H1 (cell line): ENCODE data around the gene BORCS8. TPM values are rescaled to one million over a fixed set of nuclear protein-coding genes. Genes with fewer than 3 reads are reported as not detected.

Experiments used
- CTCF ChIA-PET: fragments of 300-600 bp; sonication (Branson Sonifier 250); formaldehyde crosslinking; loops from one replicate; lab custom pipeline; 2021; ENCODE audit not compliant: partially characterized antibody; lab: Charles Lee
- POLR2A ChIA-PET: fragments of 300-600 bp; sonication (Branson Sonifier 250); formaldehyde crosslinking; loops from one replicate; lab custom pipeline; 2021; ENCODE audit warnings: inconsistent platforms; ENCODE audit not compliant: partially characterized antibody; lab: Charles Lee
- DNase-seq, 2 experiments: peaks; one replicate each; pipeline versions ENCODE4 v3.0.0 to v3.0.0-alpha.2; 2010 to 2022; ENCODE audit warnings: low spot score in 2 of 2, low read depth in 1 of 2, mixed read lengths in 1 of 2
- FAIRE-seq: peaks from 2 replicates; lab custom pipeline; 2011; peaks lifted over from hg19 to GRCh38; lab: Jason Lieb, UNC
- H2AFZ ChIP-seq: 2 replicates; pipeline ENCODE4 v1.8.1; 2012; ENCODE audit warnings: low read length, inconsistent platforms
- H2AK5ac ChIP-seq: 2 replicates; pipeline ENCODE4 v1.6.1; 2013; ENCODE audit warnings: low read depth, low read length
- H2BK120ac ChIP-seq: replicated peaks from 2 replicates; pipeline ENCODE3; 2013; ENCODE audit warnings: low read depth, low read length, inconsistent platforms
- H2BK12ac ChIP-seq: 2 replicates; pipeline ENCODE4 v1.6.1; 2013; ENCODE audit warnings: low read depth, low read length
- H2BK15ac ChIP-seq: 2 replicates; pipeline ENCODE4 v1.6.1; 2013; ENCODE audit warnings: low read length
- H2BK20ac ChIP-seq: 2 replicates; pipeline ENCODE4 v1.6.1; 2013; ENCODE audit warnings: low read length
- H2BK5ac ChIP-seq: 2 replicates; pipeline ENCODE4 v1.6.1; 2013; ENCODE audit warnings: low read depth, low read length
- H3K14ac ChIP-seq: 2 replicates; pipeline ENCODE4 v1.6.1; 2013; ENCODE audit warnings: inconsistent platforms; ENCODE audit not compliant: insufficient read length
- H3K18ac ChIP-seq: 2 replicates; pipeline ENCODE4 v1.6.1; 2013; ENCODE audit warnings: low read length; ENCODE audit errors: extremely low read depth
- H3K23ac ChIP-seq: 2 replicates; pipeline ENCODE4 v1.6.1; 2013; ENCODE audit warnings: inconsistent platforms; ENCODE audit not compliant: insufficient read length
- H3K23me2 ChIP-seq: 2 replicates; pipeline ENCODE4 v1.6.1; 2013; ENCODE audit warnings: low read depth, low read length
- H3K27ac ChIP-seq: 2 replicates; pipeline ENCODE4 v1.6.1; 2011; ENCODE audit warnings: low read depth, low read length, inconsistent platforms
- H3K27me3 ChIP-seq, 4 experiments: replicated peaks in 1 of 4; 1 replicate in 1 of 4; 2 replicates in 3 of 4; pipeline versions ENCODE4 v1.6.1 to v1.8.1; 2011 to 2013; ENCODE audit warnings: low read length in 3 of 4, mild to moderate bottlenecking in 3 of 4, inconsistent platforms in 2 of 4, mixed read lengths in 2 of 4, moderate library complexity in 1 of 4; ENCODE audit not compliant: control insufficient read depth in 3 of 4, insufficient read depth in 3 of 4; ENCODE audit errors: extremely low read depth in 1 of 4
- H3K36me3 ChIP-seq, 4 experiments: 2 replicates each; pipeline versions ENCODE4 v1.6.1 to v1.8.1; 2011 to 2013; ENCODE audit warnings: mild to moderate bottlenecking in 4 of 4, low read length in 3 of 4, moderate library complexity in 2 of 4, control low read depth in 1 of 4, inconsistent platforms in 1 of 4; ENCODE audit not compliant: insufficient read depth in 4 of 4, control insufficient read depth in 2 of 4
- H3K4ac ChIP-seq: replicated peaks from 2 replicates; pipeline ENCODE3; 2013; ENCODE audit warnings: low read length, low read depth, mixed read lengths, inconsistent platforms; ENCODE audit not compliant: insufficient read length
- H3K4me1 ChIP-seq, 4 experiments: replicated peaks in 1 of 4; 1 replicate in 1 of 4; 2 replicates in 3 of 4; pipeline versions ENCODE4 v1.6.1 to v1.8.1; 2011 to 2013; ENCODE audit warnings: low read length in 3 of 4, inconsistent platforms in 2 of 4, mixed read lengths in 1 of 4; ENCODE audit not compliant: insufficient read depth in 4 of 4, control insufficient read depth in 3 of 4
- H3K4me2 ChIP-seq, 2 experiments: 2 replicates each; pipeline versions ENCODE4 v1.6.1 to v1.8.1; 2011 to 2013; ENCODE audit warnings: low read depth in 2 of 2, low read length in 2 of 2, control low read depth in 1 of 2, inconsistent platforms in 1 of 2, mild to moderate bottlenecking in 1 of 2; ENCODE audit not compliant: insufficient read depth in 1 of 2
- H3K4me3 ChIP-seq, 4 experiments: fragments of 200-600, 300-600 bp in 1 of 4; sonication (generic), shearing (Covaris generic), sonication (Bioruptor Twin) in 1 of 4; 2 replicates each; pipeline versions ENCODE4 v1.5.1 to v1.8.1; 2011 to 2016; ENCODE audit warnings: low read length in 4 of 4, low read depth in 3 of 4, control low read depth in 2 of 4, inconsistent platforms in 2 of 4, mild to moderate bottlenecking in 2 of 4, mixed read lengths in 1 of 4, moderate library complexity in 1 of 4; ENCODE audit not compliant: insufficient read depth in 2 of 4; ENCODE audit errors: extremely low read depth in 1 of 4
- H3K56ac ChIP-seq: replicated peaks from 2 replicates; pipeline ENCODE3; 2013; ENCODE audit warnings: low read depth, mild to moderate bottlenecking, mixed read lengths, low read length, inconsistent platforms; ENCODE audit not compliant: insufficient read length
- H3K79me1 ChIP-seq: 2 replicates; pipeline ENCODE4 v1.6.1; 2013; ENCODE audit warnings: low read depth, low read length, control low read depth
- H3K79me2 ChIP-seq, 2 experiments: 2 replicates each; pipeline versions ENCODE4 v1.6.1 to v1.8.1; 2012 to 2013; ENCODE audit warnings: low read length in 2 of 2, mild to moderate bottlenecking in 2 of 2, inconsistent platforms in 1 of 2; ENCODE audit not compliant: insufficient read depth in 2 of 2, control insufficient read depth in 1 of 2
- H3K9ac ChIP-seq, 4 experiments: replicated peaks in 1 of 4; 1 replicate in 1 of 4; 2 replicates in 3 of 4; pipeline versions ENCODE4 v1.6.1 to v1.8.1; 2011 to 2013; ENCODE audit warnings: low read depth in 3 of 4, low read length in 3 of 4, control low read depth in 2 of 4, mild to moderate bottlenecking in 2 of 4, moderate library complexity in 2 of 4, inconsistent platforms in 1 of 4; ENCODE audit errors: extremely low read depth in 1 of 4
- H3K9me3 ChIP-seq, 2 experiments: 2 replicates each; pipeline versions ENCODE4 v1.6.1 to v1.8.1; 2012 to 2013; ENCODE audit warnings: mild to moderate bottlenecking in 2 of 2, moderate library complexity in 2 of 2, control low read depth in 1 of 2, inconsistent platforms in 1 of 2, low read depth in 1 of 2, low read length in 1 of 2, mixed read lengths in 1 of 2; ENCODE audit not compliant: insufficient read depth in 2 of 2
- H4K20me1 ChIP-seq, 2 experiments: replicated peaks in 1 of 2; 2 replicates each; pipeline versions ENCODE3 to v1.8.1; 2011 to 2013; ENCODE audit warnings: inconsistent platforms in 2 of 2, low read length in 2 of 2, mild to moderate bottlenecking in 1 of 2; ENCODE audit not compliant: insufficient read depth in 2 of 2, control insufficient read depth in 1 of 2
- H4K5ac ChIP-seq: 2 replicates; pipeline ENCODE4 v1.6.1; 2013; ENCODE audit warnings: low read length, low read depth, mixed read lengths, inconsistent platforms; ENCODE audit not compliant: insufficient read length
- H4K8ac ChIP-seq: 2 replicates; pipeline ENCODE4 v1.8.0; 2013; ENCODE audit warnings: mild to moderate bottlenecking, moderate library complexity, low read length, inconsistent platforms; ENCODE audit not compliant: insufficient read depth; ENCODE audit errors: extremely low read depth
- H4K91ac ChIP-seq: replicated peaks from 2 replicates; pipeline ENCODE3; 2013; ENCODE audit warnings: low read length, mixed read lengths, inconsistent platforms; ENCODE audit not compliant: insufficient read length
- CBX5 ChIP-seq: fragments of 300-800, 300-1000 bp; sonication (generic); IDR thresholded peaks from 2 replicates; pipeline ENCODE4 v1.7.1; 2016; ENCODE audit warnings: antibody characterized with exemption, low read length, low read depth
- CHD2 ChIP-seq: IDR thresholded peaks from 2 replicates; pipeline ENCODE4 v1.6.1; 2012; ENCODE audit warnings: low read length, improper control_type of control experiment
- E2F6 ChIP-seq: IDR thresholded peaks from 2 replicates; pipeline ENCODE4 v1.6.1; 2012; ENCODE audit warnings: inconsistent platforms
- EP300 ChIP-seq, 2 experiments: IDR thresholded peaks; 1 replicate in 1 of 2; 2 replicates in 1 of 2; pipeline ENCODE4 v1.6.1; 2011 to 2012; ENCODE audit warnings: low read depth in 2 of 2, low read length in 2 of 2, mild to moderate bottlenecking in 2 of 2, borderline replicate concordance in 1 of 2, inconsistent platforms in 1 of 2, moderate library complexity in 1 of 2
- GABPA ChIP-seq: IDR thresholded peaks from 2 replicates; pipeline ENCODE4 v1.6.1; 2011; ENCODE audit warnings: mild to moderate bottlenecking, low read length, moderate library complexity, borderline replicate concordance; ENCODE audit not compliant: insufficient read depth
- HDAC6 ChIP-seq: IDR thresholded peaks from one replicate; pipeline ENCODE4 v1.7.1; 2012; ENCODE audit warnings: low read depth, mild to moderate bottlenecking, inconsistent platforms, low read length, moderate library complexity
- KDM1A ChIP-seq: fragments of 200-600, 300-600 bp; sonication (generic); IDR thresholded peaks from 2 replicates; pipeline ENCODE4 v1.7.1; 2016; ENCODE audit warnings: mild to moderate bottlenecking, low read length, borderline replicate concordance
- MAX ChIP-seq: IDR thresholded peaks from 2 replicates; pipeline ENCODE4 v1.6.1; 2012; ENCODE audit warnings: inconsistent platforms
- NRF1 ChIP-seq: IDR thresholded peaks from 2 replicates; pipeline ENCODE4 v1.6.1; 2011; ENCODE audit warnings: mild to moderate bottlenecking, low read depth, low read length, improper control_type of control experiment
- POLR2AphosphoS5 ChIP-seq: IDR thresholded peaks from 2 replicates; pipeline ENCODE4 v1.6.1; 2011; ENCODE audit warnings: low read depth, low read length
- SAP30 ChIP-seq: fragments of 300-600 bp; sonication (generic); IDR thresholded peaks from 2 replicates; pipeline ENCODE4 v1.7.1; 2012; ENCODE audit warnings: low read length, moderate library complexity, mild to moderate bottlenecking, inconsistent platforms; ENCODE audit not compliant: insufficient read depth, insufficient replicate concordance
- SIN3A ChIP-seq, 2 experiments: IDR thresholded peaks in 1 of 2; conservative IDR thresholded peaks in 1 of 2; 2 replicates each; pipeline ENCODE4 v1.6.1; 2011 to 2012; ENCODE audit warnings: low read length in 2 of 2, improper control_type of control experiment in 1 of 2, low read depth in 1 of 2, mild to moderate bottlenecking in 1 of 2
- WGBS, 2 experiments: shearing (Covaris generic) in 1 of 2; methylation state at CpG; one replicate each; pipeline versions ENCODE4 v1.1.6 to v1.1.7; 2013 to 2015; ENCODE audit warnings: low lambda C conversion rate in 2 of 2, mixed read lengths in 2 of 2, inconsistent platforms in 1 of 2, low coverage in 1 of 2, missing lambda C conversion rate in 1 of 2; ENCODE audit not compliant: insufficient replicate concordance in 2 of 2, insufficient coverage in 1 of 2, insufficient read length in 1 of 2; ENCODE audit errors: extremely low coverage in 1 of 2, missing lambda C conversion rate in 1 of 2; 5-methylcytosine and 5-hydroxymethylcytosine counted together
- polyA plus RNA-seq, 7 experiments: library from polyadenylated mRNA; depleted of rRNA in 3 of 7; stranded (reverse) in 5 of 7; unstranded in 2 of 7; fragments of >200 nt in 5 of 7; fragments of 200-250 nt in 2 of 7; gene quantifications; 1 replicate in 5 of 7; 2 replicates in 1 of 7; 4 replicates in 1 of 7; pipeline versions ENCODE4 v1.2.1 to v1.2.3, GENCODE V29; 2011 to 2013; ENCODE audit warnings: missing spikeins in 2 of 7, mixed read lengths in 2 of 7
- total RNA-seq: library from RNA; stranded (reverse); fragmentation: NEBNext Ultra II Directional; extraction: Animal tissue kit (Norgen Biotek cat#: 25700); gene quantifications from 2 replicates; pipeline ENCODE4 v1.2.1, GENCODE V29; 2021

The BORCS8 gene
- total and polyA plus RNA-seq, 2 of the 8 experiments (the other 6 are each of a cell fraction or from before 2014, with no cell fraction given), result 15.0 to 15.9 TPM

GRCh38 chr19:19214892-19215291 lies 22.9 kb upstream of the BORCS8 start:
- Histone ChIP-seq H3K4me2 (no peak overlapping the region), H2AFZ (no peak overlapping the region), H4K91ac (no peak overlapping the region), H2BK5ac (no peak overlapping the region), H4K5ac (no peak overlapping the region), H2AK5ac (no peak overlapping the region), H3K79me1 (no peaks in the 10 kb centered on the region), H3K14ac (no peak overlapping the region), H4K20me1 (peaks cover 3 to 14% of the 10 kb centered on the region in 2 experiments), H3K4me1 (peaks cover 0 to 16% (median 10%) of the 10 kb centered on the region in 4 experiments; a peak in 6 of 7 replicates), H3K79me2 (no peaks in the 10 kb centered on the region), H4K8ac (no peak overlapping the region), H2BK15ac (no peak overlapping the region), H3K56ac (no peak overlapping the region), H3K23ac (no peak overlapping the region), H3K27ac (no peak overlapping the region), H3K36me3 (no peaks in the 10 kb centered on the region), H3K9ac (no peak overlapping the region), H2BK120ac (no peak overlapping the region), H3K4me3 (no peak overlapping the region), H3K9me3 (no peaks in the 10 kb centered on the region), H3K27me3 (peaks cover 11 to 35% (median 30%) of the 10 kb centered on the region in 4 experiments), H3K4ac (no peak overlapping the region), H3K23me2 (peaks cover 3% of the 10 kb centered on the region; the same call in 1 of the 2 replicates), H3K18ac (no peak overlapping the region), H2BK20ac (no peak overlapping the region), H2BK12ac (no peak overlapping the region)
- WGBS, 2 experiments, result 7% methylated on average over 7 of the region's 8 CpGs; no CpG with 5 or more reads in 1 of the 2 experiments
- ChIA-PET CTCF (interaction anchor here (0.9 to 3.3 kb wide), 4 partner anchors 10 to 99 kb away, joined by 3 to 16 read pairs (median 4); no protein-coding TSS in a partner anchor), POLR2A (interaction anchor here (1.0 to 7.4 kb wide), 4 partner anchors 10 to 44 kb away, joined by 4 to 45 read pairs (median 6); partner anchors contain the start of genes BORCS8, NR2C2AP and RFXANK)
- peak in 1 of 2 experiments; percentile 100 for DNase-seq
- peak; percentile 82 for FAIRE-seq
- TF ChIP-seq KDM1A (peak; percentile 94; the same call in 1 of the 2 replicates), MAX (peak; percentile 73; the same call in 1 of the 2 replicates), POLR2AphosphoS5 (no peak), GABPA (no peak), SIN3A (conservative IDR thresholded peaks at IDR 0.05 in 1 of 2, IDR thresholded peaks at IDR 0.05 in 1 of 2; ENCODE audit: low read depth in 1 of 2, low read length in 2 of 2) (peak; percentile 98 to 99), CHD2 (no peak), E2F6 (peak; percentile 47; the same call in 1 of the 2 replicates), EP300 (IDR thresholded peaks at IDR 0.05; ENCODE audit: borderline replicate concordance in 1 of 2, low read depth in 2 of 2, low read length in 2 of 2) (no peak), SAP30 (peak; percentile 82), HDAC6 (no peak), CBX5 (no peak), NRF1 (no peak)
